A549 (cell line): ENCODE data around the gene ZNF24.

Experiments used
- CBX2 ChIP-seq: fragments of 200-600 bp; sonication (generic); IDR thresholded peaks from 2 replicates; pipeline ENCODE4 v1.6.1; 2016; ENCODE audit warnings: low read depth, mild to moderate bottlenecking, borderline replicate concordance
- CTCF ChIP-seq: fragments of >200 bp; sonication (Bioruptor Twin); formaldehyde crosslinking; IDR thresholded peaks from 3 replicates; pipeline ENCODE4 v1.5.1; 2016
- EHF ChIP-seq: fragments of 250-450 bp; sonication (Bioruptor Pico); IDR thresholded peaks from 2 replicates; pipeline ENCODE4 v1.5.0; 2020; ENCODE audit warnings: mild to moderate bottlenecking
- GATA3 ChIP-seq: IDR thresholded peaks from 2 replicates; pipeline ENCODE4 v1.6.1; 2012; ENCODE audit warnings: borderline replicate concordance
- HOXA7 ChIP-seq: fragments of 250-450 bp; sonication (Bioruptor Pico); IDR thresholded peaks from 2 replicates; pipeline ENCODE4 v1.5.0; 2020; ENCODE audit warnings: mild to moderate bottlenecking, moderate library complexity
- JUN ChIP-seq, 2 experiments: fragments of >200 bp; sonication (Bioruptor Twin); formaldehyde crosslinking; IDR thresholded peaks; 2 replicates in 1 of 2; 3 replicates in 1 of 2; pipeline ENCODE4 v1.6.1; 2016 to 2017
- KDM1A ChIP-seq: fragments of 200-600 bp; sonication (generic); IDR thresholded peaks from 2 replicates; pipeline ENCODE4 v1.6.1; 2016; ENCODE audit warnings: low read depth, mild to moderate bottlenecking
- KDM5A ChIP-seq: fragments of 200-600 bp; sonication (generic); IDR thresholded peaks from 2 replicates; pipeline ENCODE4 v1.6.1; 2016; ENCODE audit warnings: antibody characterized with exemption, mild to moderate bottlenecking
- MYC ChIP-seq: IDR thresholded peaks from 2 replicates; pipeline ENCODE4 v1.6.1; 2012; ENCODE audit warnings: mild to moderate bottlenecking, inconsistent platforms, low read length, improper control_type of control experiment, borderline replicate concordance
- NR3C1 ChIP-seq: fragments of >200 bp; sonication (Bioruptor Twin); formaldehyde crosslinking; IDR thresholded peaks from 3 replicates; pipeline ENCODE4 v1.6.1; 2017
- POLR2A ChIP-seq: IDR thresholded peaks from 2 replicates; pipeline ENCODE4 v1.6.1; 2012; ENCODE audit warnings: mild to moderate bottlenecking, low read length
- RCOR1 ChIP-seq: fragments of 150-350 bp; IDR thresholded peaks from 2 replicates; pipeline ENCODE4 v1.6.1; 2014; ENCODE audit warnings: antibody characterized with exemption, low read length, low read depth
- RFX5 ChIP-seq: fragments of 450-650 bp; IDR thresholded peaks from 2 replicates; pipeline ENCODE4 v1.7.1; 2014; ENCODE audit warnings: antibody characterized with exemption, mild to moderate bottlenecking, moderate library complexity
- TF ChIP-seq, protein P1 (sequence below): IDR thresholded peaks from 2 replicates; pipeline ENCODE4 v1.6.1; 2012

- TF ChIP-seq JUN (IDR thresholded peaks at IDR 0.05) (no peak), GATA3 (no peak), NR3C1 (no peak), CTCF (no peak), KDM1A (no peak), KDM5A (no peak), POLR2A (no peak), RFX5 (no peak), MYC (no peak), CBX2 (no peak), RCOR1 (no peak), HOXA7 (no peak), EHF (CRISPR knock-in tag) (no peak)
- TF ChIP-seq, protein P1, sequence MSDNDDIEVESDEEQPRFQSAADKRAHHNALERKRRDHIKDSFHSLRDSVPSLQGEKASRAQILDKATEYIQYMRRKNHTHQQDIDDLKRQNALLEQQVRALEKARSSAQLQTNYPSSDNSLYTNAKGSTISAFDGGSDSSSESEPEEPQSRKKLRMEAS, result no peak
Measured at GRCh38 chr18:35289727-35290093, 54.5 kb downstream of the ZNF24 start.
